ENCODE results near the gene FBLN2.

GRCh38 chr3:13683288-13683687 is 134.4 kb downstream of the FBLN2 start:
- TF ChIP-seq, protein P1, sequence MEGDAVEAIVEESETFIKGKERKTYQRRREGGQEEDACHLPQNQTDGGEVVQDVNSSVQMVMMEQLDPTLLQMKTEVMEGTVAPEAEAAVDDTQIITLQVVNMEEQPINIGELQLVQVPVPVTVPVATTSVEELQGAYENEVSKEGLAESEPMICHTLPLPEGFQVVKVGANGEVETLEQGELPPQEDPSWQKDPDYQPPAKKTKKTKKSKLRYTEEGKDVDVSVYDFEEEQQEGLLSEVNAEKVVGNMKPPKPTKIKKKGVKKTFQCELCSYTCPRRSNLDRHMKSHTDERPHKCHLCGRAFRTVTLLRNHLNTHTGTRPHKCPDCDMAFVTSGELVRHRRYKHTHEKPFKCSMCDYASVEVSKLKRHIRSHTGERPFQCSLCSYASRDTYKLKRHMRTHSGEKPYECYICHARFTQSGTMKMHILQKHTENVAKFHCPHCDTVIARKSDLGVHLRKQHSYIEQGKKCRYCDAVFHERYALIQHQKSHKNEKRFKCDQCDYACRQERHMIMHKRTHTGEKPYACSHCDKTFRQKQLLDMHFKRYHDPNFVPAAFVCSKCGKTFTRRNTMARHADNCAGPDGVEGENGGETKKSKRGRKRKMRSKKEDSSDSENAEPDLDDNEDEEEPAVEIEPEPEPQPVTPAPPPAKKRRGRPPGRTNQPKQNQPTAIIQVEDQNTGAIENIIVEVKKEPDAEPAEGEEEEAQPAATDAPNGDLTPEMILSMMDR (IDR thresholded peaks at IDR 0.05), result no peak
- no peak for TF ChIP-seq EP300 (IDR thresholded peaks at IDR 0.05)

All from esophagus muscularis mucosa (tissue), 3 donors.